Endothelial cell (in vitro differentiated cells): Measurements from ENCODE around the gene MAGI3. TPM values are rescaled to one million over a fixed set of nuclear protein-coding genes. Genes with fewer than 3 reads are reported as not detected.

ENCODE experiments used
- DNase-seq: peaks from one replicate; pipeline ENCODE4 v3.0.0; 2021; ENCODE audit warnings: low spot score
- H3K27ac Mint-ChIP-seq: one replicate; pipeline ENCODE4 v1.8.0; 2021; ENCODE audit warnings: mixed read lengths, inconsistent platforms; ENCODE audit not compliant: unreplicated experiment
- H3K27me3 Mint-ChIP-seq: one replicate; pipeline ENCODE4 v1.8.0; 2021; ENCODE audit warnings: mild to moderate bottlenecking, moderate library complexity, mixed read lengths, inconsistent platforms; ENCODE audit not compliant: unreplicated experiment
- H3K36me3 Mint-ChIP-seq: one replicate; pipeline ENCODE4 v1.8.0; 2021; ENCODE audit warnings: mild to moderate bottlenecking, low read depth, mixed read lengths, inconsistent platforms; ENCODE audit not compliant: unreplicated experiment
- H3K4me1 Mint-ChIP-seq: one replicate; pipeline ENCODE4 v1.8.0; 2021; ENCODE audit warnings: mild to moderate bottlenecking, mixed read lengths, inconsistent platforms; ENCODE audit not compliant: unreplicated experiment
- H3K4me3 Mint-ChIP-seq: one replicate; pipeline ENCODE4 v1.8.0; 2021; ENCODE audit warnings: mild to moderate bottlenecking, mixed read lengths, inconsistent platforms; ENCODE audit not compliant: unreplicated experiment
- H3K9me3 Mint-ChIP-seq: one replicate; pipeline ENCODE4 v1.8.0; 2021; ENCODE audit warnings: mixed read lengths, inconsistent platforms; ENCODE audit not compliant: unreplicated experiment
- CTCF ChIP-seq: fragments of 200-600 bp; sonication (generic); IDR thresholded peaks from one replicate; pipeline ENCODE4 v1.5.0; 2021; ENCODE audit warnings: antibody characterized with exemption; ENCODE audit not compliant: unreplicated experiment
- total RNA-seq: library from RNA; stranded (reverse); fragmentation: NEBNext Ultra II Directional; extraction: Animal tissue kit (Norgen Biotek cat#: 25700); gene quantifications from one replicate; pipeline ENCODE4 v1.2.1, GENCODE V29; 2021; ENCODE audit not compliant: unreplicated experiment

Gene MAGI3
- total RNA-seq, 1 donor from 2014 or later, result 18.9 TPM

DNA sequence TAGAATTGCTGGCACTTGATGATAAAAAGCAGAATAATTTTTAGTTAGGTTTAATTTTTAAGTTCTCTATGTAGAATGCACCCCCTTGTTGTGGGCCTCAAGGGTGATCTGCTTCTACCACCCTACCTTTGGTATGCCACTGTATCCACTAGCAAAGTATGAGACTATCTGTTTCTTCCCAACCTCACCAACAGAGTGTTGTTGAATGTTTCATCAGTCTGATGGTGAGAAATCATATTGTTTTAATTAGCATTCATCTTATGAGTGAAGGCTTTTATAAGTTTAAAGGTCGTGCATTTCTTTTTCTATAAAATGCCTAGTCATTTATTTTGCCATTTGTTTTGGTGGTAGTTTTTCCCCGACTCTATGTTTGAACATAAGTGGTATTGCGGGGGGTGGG is 141.0 kb downstream of the MAGI3 start:
- Mint-ChIP-seq H3K36me3 (no peaks in the 10 kb centered on the region), H3K4me3 (no peak overlapping the region), H3K27ac (no peak overlapping the region), H3K27me3 (no peaks in the 10 kb centered on the region), H3K4me1 (no peaks in the 10 kb centered on the region), H3K9me3 (no peaks in the 10 kb centered on the region)
- TF ChIP-seq CTCF, result no peak
- no peak for DNase-seq

DNA sequence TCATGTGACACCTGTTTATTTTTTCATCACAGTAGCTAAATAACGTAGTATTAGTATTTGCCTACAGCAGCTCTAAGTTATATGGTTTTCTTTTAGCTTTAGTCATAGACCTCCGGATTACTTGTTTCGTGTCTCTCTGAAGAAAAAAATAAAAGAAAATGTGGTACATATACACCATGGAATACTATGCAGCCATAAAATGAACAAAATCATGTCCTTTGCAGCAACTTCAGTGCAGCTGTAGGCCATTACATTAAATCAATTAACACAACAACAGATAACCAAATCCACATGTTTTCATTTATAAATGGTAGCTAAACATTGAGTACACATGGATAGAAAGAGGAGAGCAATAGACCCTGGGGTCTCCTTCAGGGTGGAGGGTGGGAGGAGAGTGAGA is 142.7 kb downstream of the MAGI3 start:
- no peaks in the 10 kb centered on the region for H3K27me3 Mint-ChIP-seq

DNA sequence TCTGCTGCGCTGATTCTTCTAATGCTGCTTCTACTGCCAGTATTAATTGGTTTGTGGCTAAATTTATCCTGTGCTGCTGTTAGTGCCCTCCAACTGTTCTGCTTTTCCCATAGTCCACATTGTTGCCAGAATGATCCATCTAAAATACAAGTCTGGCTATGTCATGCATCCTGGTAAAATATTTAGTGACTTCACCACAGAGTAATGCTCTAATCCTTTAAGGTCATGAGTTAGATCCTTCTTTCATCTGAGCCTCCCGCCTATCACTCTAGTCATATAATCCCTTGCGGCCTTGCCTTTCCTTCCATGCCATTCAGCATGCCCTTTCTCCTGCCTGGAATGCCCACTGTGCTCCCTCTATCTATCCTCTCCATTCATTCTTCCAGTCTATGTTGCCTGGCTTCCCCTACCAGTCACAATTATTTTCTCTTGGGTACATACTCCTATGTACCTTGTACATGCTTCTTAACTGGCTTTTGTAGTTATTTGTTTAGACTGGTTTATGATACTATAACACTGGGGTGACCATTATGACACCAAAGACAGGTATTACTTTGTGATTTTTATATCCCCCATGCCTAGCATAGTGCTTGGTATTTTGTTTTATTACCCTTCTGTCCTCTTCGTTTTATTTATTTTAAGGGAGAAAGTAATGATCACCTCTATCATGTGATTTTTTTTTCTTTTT is 144.0 kb downstream of the MAGI3 start:
- Mint-ChIP-seq H3K4me3 (no peak overlapping the region), H3K9me3 (no peaks in the 10 kb centered on the region), H3K36me3 (no peaks in the 10 kb centered on the region), H3K4me1 (no peaks in the 10 kb centered on the region), H3K27me3 (no peaks in the 10 kb centered on the region), H3K27ac (no peak overlapping the region)
- DNase-seq, result no peak
- no peak for TF ChIP-seq CTCF

More for the DNA sequence above, 142.7 kb downstream of the MAGI3 start:
- no peak for DNase-seq
- no peak overlapping the region for H3K4me3 Mint-ChIP-seq
- no peaks in the 10 kb centered on the region for H3K9me3 Mint-ChIP-seq
- no peak for TF ChIP-seq CTCF
- no peaks in the 10 kb centered on the region for H3K4me1 Mint-ChIP-seq
- no peaks in the 10 kb centered on the region for H3K36me3 Mint-ChIP-seq
- no peak overlapping the region for H3K27ac Mint-ChIP-seq

DNA sequence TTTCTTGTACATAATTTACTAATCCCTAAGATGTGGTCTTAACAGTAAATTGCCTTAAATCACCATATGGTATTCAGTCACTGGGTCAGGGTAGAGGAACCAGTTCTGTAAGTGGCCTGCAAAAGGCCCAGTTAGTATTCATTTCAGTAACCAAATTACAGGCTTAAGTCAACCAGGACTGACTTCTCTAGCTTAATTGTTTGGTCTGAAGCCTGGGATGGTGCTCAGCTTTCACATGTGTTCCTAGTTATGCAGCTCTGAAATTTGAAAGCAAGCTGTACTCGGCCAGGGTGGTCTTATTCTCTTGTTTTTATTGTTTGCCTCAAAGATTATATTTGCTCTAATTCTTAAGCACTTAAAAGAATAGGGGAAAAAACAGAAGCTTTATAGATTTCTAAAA is 144.6 kb downstream of the MAGI3 start:
- no peak for TF ChIP-seq CTCF
- no peak for DNase-seq
- Mint-ChIP-seq H3K4me3 (no peak overlapping the region), H3K9me3 (no peaks in the 10 kb centered on the region), H3K4me1 (no peaks in the 10 kb centered on the region), H3K36me3 (no peaks in the 10 kb centered on the region), H3K27me3 (no peaks in the 10 kb centered on the region), H3K27ac (no peak overlapping the region)

DNA sequence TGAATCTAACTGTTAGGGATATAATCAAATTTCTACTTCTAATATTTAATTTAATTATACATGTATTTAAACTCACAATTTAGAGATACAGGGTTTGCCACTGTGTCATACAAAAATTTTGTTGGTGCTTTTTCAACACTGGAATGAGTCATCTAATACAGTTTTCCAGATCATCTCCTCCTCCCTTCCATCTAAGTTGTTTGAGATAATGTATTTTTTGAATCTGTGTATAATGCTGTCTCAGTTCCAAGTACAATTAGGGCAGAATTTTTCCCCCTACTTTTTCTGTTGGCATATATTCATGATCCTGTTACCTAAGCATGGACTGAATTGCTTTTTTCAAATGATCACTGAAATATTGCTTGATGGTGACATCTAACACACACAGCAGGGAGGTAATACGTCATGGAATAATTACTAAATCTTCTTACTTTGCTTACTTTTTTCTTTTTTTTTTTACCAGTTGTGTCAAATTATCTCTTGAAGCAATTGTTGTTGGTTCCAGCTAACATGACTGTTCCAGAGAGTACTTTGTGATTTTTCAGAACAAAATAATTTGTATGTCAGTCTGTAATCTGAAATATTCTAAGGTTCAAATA is 146.0 kb downstream of the MAGI3 start:
- Mint-ChIP-seq H3K36me3 (no peaks in the 10 kb centered on the region), H3K4me3 (no peak overlapping the region), H3K27me3 (no peaks in the 10 kb centered on the region), H3K9me3 (no peaks in the 10 kb centered on the region), H3K4me1 (no peaks in the 10 kb centered on the region), H3K27ac (no peak overlapping the region)
- no peak for DNase-seq
- TF ChIP-seq CTCF, result no peak
